Endothelial cell of umbilical vein (primary cell): ENCODE measurements around the gene CDKN2B-AS1. TPM values are rescaled to one million over a fixed set of nuclear protein-coding genes. Genes with fewer than 3 reads are reported as not detected.
A peak's percentile ranks its signal among the peaks of the same experiment; 100 is the strongest.

Experiments used
- BruUV-seq: library from RNA; stranded (reverse); fragments of 400-500 nt; replicated peaks from 2 replicates; lab custom pipeline; 2021; lab: Mats Ljungman, UMichigan
- CTCF ChIA-PET: fragments of 300-600, 350-600 bp; sonication (Branson Sonifier 250); formaldehyde crosslinking; loops from one replicate; lab custom pipeline; 2021; ENCODE audit warnings: antibody characterized with exemption, inconsistent platforms; lab: Charles Lee
- POLR2A ChIA-PET: fragments of 300-600, 350-600 bp; sonication (Branson Sonifier 250); formaldehyde crosslinking; loops from one replicate; lab custom pipeline; 2021; ENCODE audit warnings: antibody characterized with exemption, inconsistent platforms; lab: Charles Lee
- DNase-seq: peaks from one replicate; pipeline ENCODE4 v3.0.0-alpha.2; 2011; ENCODE audit warnings: low read depth, low spot score
- FAIRE-seq: peaks from 2 replicates; lab custom pipeline; 2011; peaks lifted over from hg19 to GRCh38; lab: Jason Lieb, UNC
- H2AFZ ChIP-seq: 2 replicates; pipeline ENCODE4 v1.6.0; 2012; ENCODE audit warnings: low read depth, low read length, control low read depth, inconsistent platforms
- H3K27ac ChIP-seq: 2 replicates; pipeline ENCODE4 v1.5.1; 2011; ENCODE audit warnings: low read depth, mild to moderate bottlenecking, control low read depth, low read length, moderate library complexity; ENCODE audit not compliant: insufficient read depth
- H3K27me3 ChIP-seq, 2 experiments: 2 replicates each; pipeline versions ENCODE4 v1.6.0 to v1.6.1; 2011; ENCODE audit warnings: low read length in 2 of 2, mixed read lengths in 1 of 2; ENCODE audit not compliant: control insufficient read depth in 2 of 2, insufficient read depth in 2 of 2
- H3K36me3 ChIP-seq, 2 experiments: 2 replicates in 1 of 2; 3 replicates in 1 of 2; pipeline ENCODE4 v1.5.1; 2011; ENCODE audit warnings: low read length in 2 of 2, mild to moderate bottlenecking in 1 of 2, moderate library complexity in 1 of 2; ENCODE audit not compliant: control insufficient read depth in 2 of 2, insufficient read depth in 2 of 2; ENCODE audit errors: extremely low read depth in 1 of 2
- H3K4me1 ChIP-seq: 3 replicates; pipeline ENCODE4 v1.5.1; 2011; ENCODE audit warnings: mild to moderate bottlenecking, low read length; ENCODE audit not compliant: control insufficient read depth, insufficient read depth; ENCODE audit errors: extremely low read depth
- H3K4me2 ChIP-seq: 2 replicates; pipeline ENCODE4 v1.6.1; 2011; ENCODE audit warnings: low read length, control low read depth, mixed read lengths; ENCODE audit not compliant: insufficient read depth
- H3K4me3 ChIP-seq, 3 experiments: fragments of 200-600 bp in 1 of 3; sonication (generic), shearing (Covaris generic) in 1 of 3; replicated peaks in 1 of 3; 2 replicates each; pipeline ENCODE4 v1.5.1; 2011 to 2016; ENCODE audit warnings: control low read depth in 3 of 3, low read length in 3 of 3, mild to moderate bottlenecking in 2 of 3, inconsistent platforms in 1 of 3, low read depth in 1 of 3, moderate library complexity in 1 of 3; ENCODE audit not compliant: insufficient read depth in 1 of 3
- H3K79me2 ChIP-seq: 2 replicates; pipeline ENCODE4 v1.6.0; 2012; ENCODE audit warnings: low read length, inconsistent platforms; ENCODE audit not compliant: control insufficient read depth, insufficient read depth
- H3K9ac ChIP-seq: replicated peaks from 2 replicates; pipeline ENCODE3; 2011; ENCODE audit warnings: low read length, control low read depth; ENCODE audit not compliant: insufficient read depth; ENCODE audit errors: extremely low read depth
- H3K9me1 ChIP-seq: replicated peaks from 3 replicates; pipeline ENCODE4 v1.6.0; 2011; ENCODE audit warnings: mild to moderate bottlenecking, low read length; ENCODE audit not compliant: control insufficient read depth, insufficient read depth; ENCODE audit errors: extremely low read depth
- H3K9me3 ChIP-seq: replicated peaks from 2 replicates; pipeline ENCODE4 v1.5.1; 2012; ENCODE audit warnings: low read length, inconsistent platforms; ENCODE audit not compliant: control insufficient read depth, insufficient read depth
- H4K20me1 ChIP-seq: replicated peaks from 2 replicates; pipeline ENCODE3; 2011; ENCODE audit warnings: mild to moderate bottlenecking, low read length; ENCODE audit not compliant: control insufficient read depth, insufficient read depth; ENCODE audit errors: extremely low read depth
- EZH2 ChIP-seq: IDR thresholded peaks from 2 replicates; pipeline ENCODE4 v1.6.1; 2012; ENCODE audit warnings: borderline replicate concordance, low read depth, mild to moderate bottlenecking, moderate library complexity, low read length, inconsistent platforms; ENCODE audit not compliant: severe bottlenecking
- FOS ChIP-seq: IDR thresholded peaks from 2 replicates; pipeline ENCODE4 v1.6.1; 2011; ENCODE audit warnings: mild to moderate bottlenecking, low read length, moderate library complexity, borderline replicate concordance; ENCODE audit not compliant: insufficient read depth
- GATA2 ChIP-seq: IDR thresholded peaks from 2 replicates; pipeline ENCODE4 v1.7.0; 2011; ENCODE audit warnings: low read depth, mild to moderate bottlenecking, moderate library complexity, mixed read lengths, low read length; ENCODE audit not compliant: insufficient read length, insufficient read depth
- JUN ChIP-seq: IDR thresholded peaks from 2 replicates; pipeline ENCODE4 v1.6.1; 2011; ENCODE audit warnings: borderline replicate concordance, low read depth; ENCODE audit not compliant: insufficient read length, insufficient read depth
- MYC ChIP-seq: IDR thresholded peaks from one replicate; pipeline ENCODE4 v1.6.1; 2011; ENCODE audit warnings: mild to moderate bottlenecking, low read depth, low read length
- POLR2AphosphoS5 ChIP-seq: IDR thresholded peaks from 2 replicates; pipeline ENCODE4 v1.6.1; 2012; ENCODE audit warnings: low read depth, mild to moderate bottlenecking, control low read depth, low read length, moderate library complexity; ENCODE audit not compliant: insufficient read depth
- dilution Hi-C: fragments of 300-500 bp; cut with MboI; formaldehyde crosslinking; loops from one replicate; pipeline ENCODE4 v1.15.0; 2019; ENCODE audit warnings: low sequenced_read_pairs; ENCODE audit not compliant: extremely low pct_ligation_motif_present
- intact Hi-C: fragments of 100-400 bp; cut with micrococcal nuclease; formaldehyde crosslinking; loops from one replicate; pipeline ENCODE4 v1.10.0; 2022
- polyA plus RNA-seq, 4 experiments: library from polyadenylated mRNA; depleted of rRNA in 3 of 4; stranded (reverse) in 3 of 4; unstranded in 1 of 4; fragments of >200 nt; gene quantifications; 2 replicates each; pipeline versions ENCODE4 v1.2.1 to v1.2.3, GENCODE V29; 2011 to 2012; ENCODE audit warnings: missing spikeins in 1 of 4
- total RNA-seq: library from RNA; stranded (reverse); gene quantifications from 2 replicates; pipeline ENCODE4 v1.2.3, GENCODE V29; 2021
- TF ChIP-seq, protein P1 (sequence below): IDR thresholded peaks from 2 replicates; pipeline ENCODE4 v1.6.1; 2011; ENCODE audit not compliant: insufficient read depth, insufficient read length
- TF ChIP-seq, protein P2 (sequence below), 2 donors: IDR thresholded peaks; 1 replicate in 1 of 2; 2 replicates in 1 of 2; pipeline ENCODE4 v1.5.1; 2011; ENCODE audit warnings: low read length in 2 of 2, mild to moderate bottlenecking in 2 of 2, moderate library complexity in 2 of 2, control low read depth in 1 of 2, inconsistent platforms in 1 of 2, low read depth in 1 of 2; ENCODE audit not compliant: insufficient read depth in 1 of 2; ENCODE audit errors: extremely low read depth in 1 of 2

Gene CDKN2B-AS1
- total and polyA plus RNA-seq, 2 donors (not counting 3 experiments of a cell fraction or from before 2014, with no cell fraction given): 0.44 to 1.9 TPM

DNA sequence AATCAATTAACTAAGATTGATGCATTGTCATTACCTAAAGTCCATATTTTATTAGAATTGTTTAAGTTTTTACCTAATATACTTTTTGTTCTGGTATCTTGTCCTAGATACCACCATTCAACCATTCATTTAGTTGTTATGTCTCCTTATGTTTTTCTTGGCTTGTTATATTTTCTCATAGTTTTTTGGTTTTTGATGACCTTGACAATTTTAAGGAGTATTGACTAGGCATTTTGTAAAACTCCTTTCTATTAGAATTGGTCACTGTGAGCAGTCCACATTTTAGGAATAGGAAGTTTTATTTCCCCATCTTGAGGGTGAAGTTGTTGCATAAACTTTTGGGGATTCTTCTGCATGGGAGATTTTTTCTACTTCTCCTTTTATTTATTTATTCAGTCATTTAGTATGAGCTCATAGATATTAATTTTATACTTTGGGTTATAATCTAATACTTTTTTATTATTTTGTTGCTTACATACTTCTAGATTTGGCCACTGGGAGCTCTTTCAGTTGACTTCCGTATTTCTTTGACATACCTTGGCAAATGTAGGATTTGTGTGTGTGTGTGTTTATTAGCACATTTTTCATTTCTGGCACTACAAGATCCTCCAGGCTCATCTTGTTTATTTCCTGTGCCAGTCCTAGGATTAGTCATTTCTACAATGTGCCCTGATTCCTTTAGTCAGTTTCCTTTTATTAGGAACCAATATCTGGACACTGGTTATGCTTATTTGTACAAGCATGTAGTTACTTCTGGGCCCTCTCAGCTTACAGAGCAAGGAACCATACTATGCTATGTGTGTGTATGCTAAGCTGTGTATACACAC, 149.4 kb downstream of the CDKN2B-AS1 start:
- TF ChIP-seq JUN (peak; percentile 16), GATA2 (no peak), FOS (peak; percentile 65)
- H3K36me3 ChIP-seq: no peaks in the 10 kb centered on the region
- no peak overlapping the region for H3K4me3 ChIP-seq
- no peak overlapping the region for H3K9ac ChIP-seq
- BruUV-seq: no TSS peak
- no peaks in the 10 kb centered on the region for H3K27me3 ChIP-seq
- peaks cover 44% of the 10 kb centered on the region for H3K4me1 ChIP-seq
- POLR2A ChIA-PET: interaction anchor here (0.7 kb wide), 1 partner anchor 13 kb away, joined by 4 read pairs; no protein-coding TSS in a partner anchor
- no peak overlapping the region for H3K27ac ChIP-seq
- H3K9me3 ChIP-seq: no peaks in the 10 kb centered on the region
- H2AFZ ChIP-seq: no peak overlapping the region
- no peaks in the 10 kb centered on the region for H4K20me1 ChIP-seq
- intact Hi-C loops (loop anchor here (10.0 kb wide), 1 partner anchor 271 kb away; no protein-coding TSS in a partner anchor), dilution Hi-C loops (no loop called here)
- CTCF ChIA-PET: interaction anchor here (0.5 to 2.2 kb wide), 14 partner anchors 9 to 330 kb away, joined by 3 to 6 read pairs (median 3); no protein-coding TSS in a partner anchor
- no peaks in the 10 kb centered on the region for H3K9me1 ChIP-seq
- peak; percentile 54 for DNase-seq
- H3K4me2 ChIP-seq: peak overlapping the region; percentile 30
- no peaks in the 10 kb centered on the region for H3K79me2 ChIP-seq
- peak; percentile 54 for FAIRE-seq

DNA sequence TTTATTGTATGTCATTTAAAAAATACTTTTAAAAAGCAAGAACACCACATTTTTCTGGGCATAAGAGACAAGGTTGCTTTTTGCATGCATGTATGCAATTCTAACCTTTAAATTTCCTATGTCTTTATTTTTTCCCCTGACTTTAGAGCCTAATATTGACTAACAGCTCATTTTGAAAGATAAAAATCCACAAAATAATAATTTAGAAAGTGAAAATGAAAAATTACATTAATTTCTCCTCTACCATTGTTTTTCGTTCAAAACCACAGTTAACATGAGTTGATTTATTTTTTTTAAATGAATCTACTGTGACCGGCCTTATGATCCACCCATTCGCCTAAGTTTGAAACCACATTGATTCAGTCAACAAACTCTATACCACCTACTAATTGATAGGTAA, 152.0 kb downstream of the CDKN2B-AS1 start:
- H3K4me2 ChIP-seq: no peak overlapping the region
- H3K4me3 ChIP-seq: no peak overlapping the region
- H2AFZ ChIP-seq: no peak overlapping the region
- H3K27ac ChIP-seq: no peak overlapping the region
- dilution Hi-C loops (no loop called here), intact Hi-C loops (loop anchor here (10.0 kb wide), 1 partner anchor 268 kb away; no protein-coding TSS in a partner anchor)
- DNase-seq (no peak), FAIRE-seq (no peak)
- TF ChIP-seq POLR2AphosphoS5 (no peak), GATA2 (no peak), MYC (no peak), EZH2 (no peak), JUN (no peak), FOS (no peak)
- TF ChIP-seq, protein P1, sequence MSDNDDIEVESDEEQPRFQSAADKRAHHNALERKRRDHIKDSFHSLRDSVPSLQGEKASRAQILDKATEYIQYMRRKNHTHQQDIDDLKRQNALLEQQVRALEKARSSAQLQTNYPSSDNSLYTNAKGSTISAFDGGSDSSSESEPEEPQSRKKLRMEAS: no peak
- TF ChIP-seq, protein P2, sequence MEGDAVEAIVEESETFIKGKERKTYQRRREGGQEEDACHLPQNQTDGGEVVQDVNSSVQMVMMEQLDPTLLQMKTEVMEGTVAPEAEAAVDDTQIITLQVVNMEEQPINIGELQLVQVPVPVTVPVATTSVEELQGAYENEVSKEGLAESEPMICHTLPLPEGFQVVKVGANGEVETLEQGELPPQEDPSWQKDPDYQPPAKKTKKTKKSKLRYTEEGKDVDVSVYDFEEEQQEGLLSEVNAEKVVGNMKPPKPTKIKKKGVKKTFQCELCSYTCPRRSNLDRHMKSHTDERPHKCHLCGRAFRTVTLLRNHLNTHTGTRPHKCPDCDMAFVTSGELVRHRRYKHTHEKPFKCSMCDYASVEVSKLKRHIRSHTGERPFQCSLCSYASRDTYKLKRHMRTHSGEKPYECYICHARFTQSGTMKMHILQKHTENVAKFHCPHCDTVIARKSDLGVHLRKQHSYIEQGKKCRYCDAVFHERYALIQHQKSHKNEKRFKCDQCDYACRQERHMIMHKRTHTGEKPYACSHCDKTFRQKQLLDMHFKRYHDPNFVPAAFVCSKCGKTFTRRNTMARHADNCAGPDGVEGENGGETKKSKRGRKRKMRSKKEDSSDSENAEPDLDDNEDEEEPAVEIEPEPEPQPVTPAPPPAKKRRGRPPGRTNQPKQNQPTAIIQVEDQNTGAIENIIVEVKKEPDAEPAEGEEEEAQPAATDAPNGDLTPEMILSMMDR (IDR thresholded peaks at IDR 0.05; ENCODE audit: extremely low read depth in 1 of 2, insufficient read depth in 1 of 2, low read depth in 1 of 2, low read length in 2 of 2): no peak
- H3K36me3 ChIP-seq: no peaks in the 10 kb centered on the region
- peaks cover 44% of the 10 kb centered on the region for H3K4me1 ChIP-seq
- ChIA-PET CTCF (interaction anchor here (0.8 to 1.5 kb wide), 3 partner anchors 12 to 138 kb away, joined by 3 to 7 read pairs (median 4); no protein-coding TSS in a partner anchor), POLR2A (interaction anchor here (0.5 kb wide), 1 partner anchor 280 kb away, joined by 5 read pairs; no protein-coding TSS in a partner anchor)
- no peak overlapping the region for H3K9ac ChIP-seq
- H3K9me3 ChIP-seq: no peaks in the 10 kb centered on the region
- no peaks in the 10 kb centered on the region for H3K9me1 ChIP-seq
- BruUV-seq: no TSS peak
- H4K20me1 ChIP-seq: no peaks in the 10 kb centered on the region
- no peaks in the 10 kb centered on the region for H3K27me3 ChIP-seq
- H3K79me2 ChIP-seq: no peaks in the 10 kb centered on the region
